B cell (primary cell): ENCODE data around the gene CIZ1. TPM values are rescaled to one million over a fixed set of nuclear protein-coding genes. Genes with fewer than 3 reads are reported as not detected.

Source experiments
- ATAC-seq: fragments of 200-7000 bp; cut with Tn5 transposase; one replicate; pipeline ENCODE4 v1.10.0; 2021; ENCODE audit warnings: low read depth, mild to moderate bottlenecking, moderate number of reproducible peaks, moderate library complexity
- CTCF ChIA-PET: fragments of 350-600 bp; sonication (Branson Sonifier 250); formaldehyde crosslinking; loops from one replicate; lab custom pipeline; 2021; ENCODE audit warnings: antibody characterized with exemption, inconsistent platforms; lab: Charles Lee
- POLR2A ChIA-PET: fragments of 350-600 bp; sonication (Branson Sonifier 250); formaldehyde crosslinking; loops from one replicate; lab custom pipeline; 2021; ENCODE audit warnings: antibody characterized with exemption; lab: Charles Lee
- DNase-seq: peaks from one replicate; pipeline ENCODE4 v3.0.0; 2013
- H2AFZ ChIP-seq: 2 replicates; pipeline ENCODE4 v1.6.1; 2012; ENCODE audit warnings: mild to moderate bottlenecking, low read depth, low read length; ENCODE audit not compliant: insufficient read depth, poor library complexity, severe bottlenecking
- H3K27ac ChIP-seq, 2 donors: 1 replicate in 1 of 2; 2 replicates in 1 of 2; pipeline ENCODE4 v1.5.1; 2012 to 2013; ENCODE audit warnings: low read length in 2 of 2, mild to moderate bottlenecking in 2 of 2, moderate library complexity in 1 of 2
- H3K27me3 ChIP-seq, 4 experiments: fragments of 200-600 bp in 1 of 4; sonication (generic) in 1 of 4; replicated peaks in 1 of 4; 1 replicate in 2 of 4; 2 replicates in 2 of 4; pipeline versions ENCODE4 v1.6.1 to v1.7.0; 2013 to 2016; ENCODE audit warnings: low read length in 3 of 4, mild to moderate bottlenecking in 2 of 4, mixed read lengths in 1 of 4, moderate library complexity in 1 of 4; ENCODE audit not compliant: insufficient read depth in 4 of 4, control insufficient read depth in 3 of 4; ENCODE audit errors: control extremely low read depth in 1 of 4
- H3K36me3 ChIP-seq, 2 experiments: replicated peaks in 1 of 2; 1 replicate in 1 of 2; 2 replicates in 1 of 2; pipeline versions ENCODE4 v1.6.1 to v1.7.1; 2013; ENCODE audit warnings: low read length in 1 of 2; ENCODE audit not compliant: insufficient read depth in 2 of 2, control insufficient read depth in 1 of 2; ENCODE audit errors: control extremely low read depth in 1 of 2, extremely low read depth in 1 of 2
- H3K4me1 ChIP-seq, 2 donors: fragments of 200-600 bp in 1 of 2; sonication (generic) in 1 of 2; 1 replicate in 1 of 2; 2 replicates in 1 of 2; pipeline versions ENCODE4 v1.5.1 to v1.6.1; 2013 to 2017; ENCODE audit warnings: low read length in 2 of 2; ENCODE audit not compliant: control insufficient read depth in 2 of 2, insufficient read depth in 2 of 2
- H3K4me2 ChIP-seq: replicated peaks from 2 replicates; pipeline ENCODE3; 2012; ENCODE audit warnings: mild to moderate bottlenecking, low read depth, low read length; ENCODE audit not compliant: poor library complexity, severe bottlenecking
- H3K4me3 ChIP-seq, 5 experiments: fragments of 200-600 bp in 1 of 5; sonication (generic) in 1 of 5; 1 replicate in 3 of 5; 2 replicates in 2 of 5; pipeline versions ENCODE4 v1.5.1 to v1.7.0; 2011 to 2016; ENCODE audit warnings: low read length in 4 of 5, mild to moderate bottlenecking in 4 of 5, low read depth in 2 of 5, control low read depth in 1 of 5, moderate library complexity in 1 of 5; ENCODE audit not compliant: insufficient read depth in 1 of 5; ENCODE audit errors: control extremely low read depth in 1 of 5, extremely low read depth in 1 of 5
- H3K79me2 ChIP-seq: fragments of 200-600 bp; sonication (generic); one replicate; pipeline ENCODE4 v1.6.0; 2016; ENCODE audit warnings: low read length; ENCODE audit not compliant: control insufficient read depth, insufficient read depth
- H3K9ac ChIP-seq: fragments of 200-600 bp; sonication (generic); 2 replicates; pipeline ENCODE4 v1.6.1; 2017; ENCODE audit warnings: mild to moderate bottlenecking, low read length, moderate library complexity
- H3K9me3 ChIP-seq, 3 donors: one replicate each; pipeline versions ENCODE4 v1.6.1 to v1.7.1; 2013; ENCODE audit warnings: low read length in 2 of 3; ENCODE audit not compliant: control insufficient read depth in 2 of 3, insufficient read depth in 1 of 3; ENCODE audit errors: control extremely low read depth in 1 of 3
- H4K20me1 ChIP-seq: 2 replicates; pipeline ENCODE4 v1.6.0; 2012; ENCODE audit warnings: mild to moderate bottlenecking, low read length; ENCODE audit not compliant: insufficient read depth, control insufficient read depth, poor library complexity, severe bottlenecking
- H3K27ac Mint-ChIP-seq: one replicate; pipeline ENCODE4 v1.8.0; 2021; ENCODE audit warnings: mixed read lengths
- H3K27me3 Mint-ChIP-seq: one replicate; pipeline ENCODE4 v1.8.0; 2021; ENCODE audit warnings: mixed read lengths
- H3K4me1 Mint-ChIP-seq: one replicate; pipeline ENCODE4 v1.8.0; 2021; ENCODE audit warnings: mixed read lengths
- H3K4me3 Mint-ChIP-seq: one replicate; pipeline ENCODE4 v1.8.0; 2021; ENCODE audit warnings: mixed read lengths
- H3K9me3 Mint-ChIP-seq: one replicate; pipeline ENCODE4 v1.8.0; 2022; ENCODE audit warnings: mixed read lengths; ENCODE audit not compliant: insufficient read depth
- EZH2 ChIP-seq: IDR thresholded peaks from 2 replicates; pipeline ENCODE4 v1.6.1; 2012; ENCODE audit warnings: borderline replicate concordance, low read depth, mild to moderate bottlenecking, moderate library complexity, low read length; ENCODE audit not compliant: insufficient read depth, poor library complexity, severe bottlenecking
- WGBS: methylation state at CpG from one replicate; pipeline ENCODE4 v1.1.5; 2013; ENCODE audit warnings: missing lambda C conversion rate; ENCODE audit not compliant: insufficient coverage; 5-methylcytosine and 5-hydroxymethylcytosine counted together
- intact Hi-C: fragments of 100-400 bp; cut with micrococcal nuclease; formaldehyde crosslinking; loops from one replicate; pipeline ENCODE4 v1.10.0; 2022
- polyA plus RNA-seq: library from polyadenylated mRNA; depleted of rRNA; stranded (reverse); fragments of >200 nt; gene quantifications from 2 replicates; pipeline ENCODE4 v1.2.3, GENCODE V29; 2012
- total RNA-seq, 2 donors: library from RNA; stranded (reverse); fragments of 120-200 nt in 1 of 2; gene quantifications; 1 replicate in 1 of 2; 2 replicates in 1 of 2; pipeline versions ENCODE4 v1.2.3 to v1.2.4, GENCODE V29; 2013 to 2022
- TF ChIP-seq, protein P1 (sequence below): fragments of 200-600 bp; IDR thresholded peaks from one replicate; pipeline ENCODE4 v1.8.0; 2022; ENCODE audit warnings: antibody characterized with exemption, mild to moderate bottlenecking

CIZ1 gene
- total and polyA plus RNA-seq, 2 donors (not counting 1 experiment from before 2014, with no cell fraction given), result 79.9 to 160 TPM

DNA sequence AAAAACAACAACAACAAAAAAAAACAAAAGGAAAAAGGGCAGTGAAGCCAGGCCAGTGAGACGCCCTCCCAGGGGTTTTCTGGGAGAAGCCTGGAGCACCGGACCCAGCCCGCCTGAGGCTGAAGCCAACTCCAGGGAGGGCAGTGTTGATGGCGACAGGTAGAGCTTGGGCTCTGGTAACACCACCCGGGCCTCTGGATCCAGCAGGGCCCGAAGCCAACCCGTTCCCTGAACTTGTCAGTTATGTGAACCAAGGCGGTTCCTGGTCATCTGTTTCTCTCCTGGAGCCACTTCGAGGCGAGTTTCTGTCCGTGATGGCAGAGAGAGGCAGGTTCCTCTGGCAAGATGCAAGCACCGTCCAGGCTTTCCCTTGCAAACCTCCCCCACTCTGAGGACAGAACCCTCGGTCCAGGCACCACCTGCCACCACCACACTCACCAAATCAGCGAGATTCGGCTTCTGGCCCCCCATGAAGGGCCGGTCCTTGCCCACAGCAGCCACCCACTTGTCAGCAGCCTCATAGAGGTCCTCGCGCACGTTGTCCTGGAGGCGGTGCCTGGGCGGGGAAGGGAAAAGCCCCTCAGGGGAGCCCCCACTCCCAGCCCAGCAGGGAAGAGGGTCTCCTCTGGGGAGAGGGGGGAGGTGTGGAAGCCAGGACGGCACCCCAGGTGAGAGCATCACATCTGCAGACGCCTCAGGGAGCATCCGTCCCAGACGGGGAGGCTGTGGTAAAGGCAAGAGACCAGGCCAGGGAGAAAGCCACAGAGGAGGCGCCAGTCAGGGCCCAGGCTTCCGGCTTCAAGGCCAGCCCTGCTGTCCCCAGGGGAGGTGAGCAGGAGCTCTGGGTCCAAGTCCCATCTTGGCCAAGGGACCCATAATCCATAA lies 69.2 kb downstream of the CIZ1 start:
- no peak for TF ChIP-seq EZH2
- TF ChIP-seq, protein P1, sequence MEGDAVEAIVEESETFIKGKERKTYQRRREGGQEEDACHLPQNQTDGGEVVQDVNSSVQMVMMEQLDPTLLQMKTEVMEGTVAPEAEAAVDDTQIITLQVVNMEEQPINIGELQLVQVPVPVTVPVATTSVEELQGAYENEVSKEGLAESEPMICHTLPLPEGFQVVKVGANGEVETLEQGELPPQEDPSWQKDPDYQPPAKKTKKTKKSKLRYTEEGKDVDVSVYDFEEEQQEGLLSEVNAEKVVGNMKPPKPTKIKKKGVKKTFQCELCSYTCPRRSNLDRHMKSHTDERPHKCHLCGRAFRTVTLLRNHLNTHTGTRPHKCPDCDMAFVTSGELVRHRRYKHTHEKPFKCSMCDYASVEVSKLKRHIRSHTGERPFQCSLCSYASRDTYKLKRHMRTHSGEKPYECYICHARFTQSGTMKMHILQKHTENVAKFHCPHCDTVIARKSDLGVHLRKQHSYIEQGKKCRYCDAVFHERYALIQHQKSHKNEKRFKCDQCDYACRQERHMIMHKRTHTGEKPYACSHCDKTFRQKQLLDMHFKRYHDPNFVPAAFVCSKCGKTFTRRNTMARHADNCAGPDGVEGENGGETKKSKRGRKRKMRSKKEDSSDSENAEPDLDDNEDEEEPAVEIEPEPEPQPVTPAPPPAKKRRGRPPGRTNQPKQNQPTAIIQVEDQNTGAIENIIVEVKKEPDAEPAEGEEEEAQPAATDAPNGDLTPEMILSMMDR, result no peak
- Mint-ChIP-seq H3K4me3 (no peak overlapping the region), H3K27me3 (no peaks in the 10 kb centered on the region), H3K27ac (no peak overlapping the region), H3K9me3 (no peaks in the 10 kb centered on the region), H3K4me1 (peaks cover 30% of the 10 kb centered on the region)
- ChIA-PET POLR2A (interaction anchor here (0.7 kb wide), 1 partner anchor 327 kb away, joined by 3 read pairs; no protein-coding TSS in a partner anchor), CTCF (no interaction called here)
- Histone ChIP-seq H4K20me1 (peaks cover 27% of the 10 kb centered on the region), H3K36me3 (peaks cover 0 to 34% of the 10 kb centered on the region in 2 experiments), H3K79me2 (peaks cover 34% of the 10 kb centered on the region), H3K4me3 (no peak overlapping the region), H3K27me3 (no peaks in the 10 kb centered on the region), H3K27ac (no peak overlapping the region), H3K9me3 (no peaks in the 10 kb centered on the region), H3K4me2 (no peak overlapping the region), H3K9ac (no peak overlapping the region), H3K4me1 (peaks cover 27 to 34% of the 10 kb centered on the region in 2 donors), H2AFZ (no peak overlapping the region)
- DNase-seq (no peak), ATAC-seq (no peak)
- intact Hi-C loops, result loop anchor here (10.0 kb wide), 1 partner anchor 347 kb away; the partner anchor contains the start of gene SH2D3C
- 87% methylated on average over 22 of the region's 27 CpGs for WGBS

DNA sequence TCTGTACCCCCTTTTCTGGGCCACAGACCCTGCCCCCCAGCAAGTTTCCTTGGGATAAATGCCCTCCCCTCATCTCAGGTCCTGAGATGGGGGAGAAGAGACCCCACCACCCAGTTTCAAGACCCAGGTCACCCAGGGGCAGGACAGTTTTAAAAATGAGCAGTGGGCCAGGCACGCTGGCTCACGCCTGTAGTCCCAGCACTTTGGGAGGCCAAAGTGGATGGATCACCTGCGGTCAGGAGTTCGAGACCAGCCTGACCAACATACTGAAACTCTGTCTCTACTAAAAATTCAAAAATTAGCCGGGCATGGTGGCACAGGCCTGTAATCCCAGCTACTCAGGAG lies 69.9 kb downstream of the CIZ1 start:
- ATAC-seq, result no peak
- intact Hi-C loops, result loop anchor here (10.0 kb wide), 1 partner anchor 347 kb away; the partner anchor contains the start of gene SH2D3C
- no peaks in the 10 kb centered on the region for H3K9me3 ChIP-seq
- no peak for DNase-seq
- H3K4me3 Mint-ChIP-seq, result no peak overlapping the region
- H3K4me1 Mint-ChIP-seq, result peaks cover 32% of the 10 kb centered on the region
- peaks cover 29 to 36% of the 10 kb centered on the region in 2 donors for H3K4me1 ChIP-seq
- peaks cover 27% of the 10 kb centered on the region for H4K20me1 ChIP-seq
- no peak overlapping the region for H3K9ac ChIP-seq
- no peak overlapping the region for H2AFZ ChIP-seq
- CTCF ChIA-PET, result no interaction called here
- H3K4me2 ChIP-seq, result no peak overlapping the region
- H3K27ac ChIP-seq, result no peak overlapping the region
- no peaks in the 10 kb centered on the region for H3K27me3 Mint-ChIP-seq
- POLR2A ChIA-PET, result no interaction called here
- H3K9me3 Mint-ChIP-seq, result no peaks in the 10 kb centered on the region
- no peak overlapping the region for H3K4me3 ChIP-seq
- peaks cover 27% of the 10 kb centered on the region for H3K79me2 ChIP-seq
- peaks cover 0 to 34% of the 10 kb centered on the region in 2 experiments for H3K36me3 ChIP-seq
- no peak overlapping the region for H3K27ac Mint-ChIP-seq
- TF ChIP-seq EZH2, result no peak
- TF ChIP-seq, protein P1, result no peak
- H3K27me3 ChIP-seq, result no peaks in the 10 kb centered on the region
- 85% methylated on average over 5 of the region's 5 CpGs for WGBS
